ENCODE results near the gene TMEM164.

DNA sequence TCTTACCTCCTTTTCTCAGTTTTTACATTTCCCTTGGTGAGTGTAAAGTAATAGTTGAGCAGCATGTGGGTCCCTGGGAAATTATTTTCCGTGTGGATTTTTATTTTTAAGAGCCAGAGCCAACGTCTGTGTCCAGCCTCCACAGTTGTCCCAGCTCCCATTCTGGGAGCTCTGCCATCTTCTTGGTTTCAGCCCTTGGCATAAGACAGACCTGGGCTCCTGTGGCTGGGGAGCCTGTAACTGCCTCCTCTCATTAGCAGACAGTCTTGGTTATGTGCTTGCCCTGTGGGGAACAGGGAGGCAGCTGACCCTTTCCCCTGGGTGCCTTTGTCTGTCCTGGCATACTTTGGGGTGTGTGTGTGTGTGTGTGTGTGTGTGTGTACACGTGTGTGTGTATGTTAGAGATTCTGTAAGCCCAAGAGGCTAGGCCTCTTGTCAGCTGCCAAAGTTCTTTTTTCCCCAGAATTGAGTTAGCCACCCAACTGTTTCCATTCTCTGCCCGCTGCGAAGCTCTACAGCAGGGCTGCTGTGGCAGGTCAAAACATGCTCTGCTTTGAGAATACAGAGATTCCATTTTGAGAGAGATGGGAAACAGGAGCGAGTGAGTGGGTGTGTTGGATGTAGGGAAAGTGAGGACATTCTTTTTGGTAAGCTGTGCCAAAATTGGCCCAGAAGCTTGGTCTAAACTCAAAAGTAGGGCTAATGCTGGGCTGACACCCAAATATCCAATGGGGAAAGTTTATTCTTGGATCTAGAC lies 140.7 kb downstream of the TMEM164 start:
- TF ChIP-seq CTCF (IDR thresholded peaks at IDR 0.05) (no peak), POLR2AphosphoS5 (IDR thresholded peaks at IDR 0.05) (no peak)
